DND-41 (cell line): ENCODE measurements around the gene AKAP8.

ENCODE experiments used
- CTCF ChIP-seq: IDR thresholded peaks from 2 replicates; pipeline ENCODE4 v1.5.1; 2012; ENCODE audit warnings: borderline replicate concordance, low read length, moderate library complexity, mild to moderate bottlenecking; ENCODE audit not compliant: poor library complexity, severe bottlenecking; ENCODE audit errors: extremely low read depth
- EZH2 ChIP-seq: IDR thresholded peaks from 3 replicates; pipeline ENCODE4 v1.6.1; 2012; ENCODE audit warnings: borderline replicate concordance, low read depth, mild to moderate bottlenecking, moderate library complexity, low read length, inconsistent platforms; ENCODE audit not compliant: severe bottlenecking

- TF ChIP-seq EZH2 = no peak
- no peak for TF ChIP-seq CTCF
These were observed 55.9 kb downstream of the AKAP8 start for GRCh38 chr19:15323496-15324235.
